Cortex of kidney (tissue), 1 donor: ENCODE data around the gene ZNF100.
"Not testable (repeated sequence)": the region's sequence is repeated elsewhere in the genome, so short reads cannot be mapped to it uniquely, and the experiment has no call there.

Source experiments
- DNase-seq: peaks from one replicate; lab custom pipeline; 2025; lab: John Stamatoyannopoulos, UW

Gene ZNF100

GRCh38 chr19:21704320-21704719, 63.1 kb downstream of the ZNF100 start:
- DNase-seq = no peak

- DNase-seq = no peak
Observed at GRCh38 chr19:21699197-21699596, 68.2 kb downstream of the ZNF100 start.

DNA sequence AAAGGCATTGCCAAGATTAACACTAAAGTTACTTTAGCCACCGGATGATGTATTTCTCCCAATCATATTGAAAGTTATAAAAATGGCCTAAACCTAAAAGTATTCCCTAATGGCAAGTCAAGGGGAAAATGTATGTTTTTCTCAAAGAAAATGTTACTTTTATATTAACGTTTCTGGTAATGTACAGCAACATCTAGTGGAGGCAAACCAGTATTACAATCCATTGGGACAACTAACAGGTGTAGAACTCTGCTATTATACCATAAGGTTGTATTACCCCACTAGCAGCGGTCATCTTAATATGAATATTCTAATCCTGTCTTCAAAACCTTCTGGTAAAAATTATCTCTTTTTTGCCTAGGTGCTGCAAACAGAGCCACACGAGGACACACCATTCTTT, 69.2 kb downstream of the ZNF100 start:
- no peak for DNase-seq

GRCh38 chr19:21697698-21698097, 69.7 kb downstream of the ZNF100 start:
- no peak for DNase-seq

DNA sequence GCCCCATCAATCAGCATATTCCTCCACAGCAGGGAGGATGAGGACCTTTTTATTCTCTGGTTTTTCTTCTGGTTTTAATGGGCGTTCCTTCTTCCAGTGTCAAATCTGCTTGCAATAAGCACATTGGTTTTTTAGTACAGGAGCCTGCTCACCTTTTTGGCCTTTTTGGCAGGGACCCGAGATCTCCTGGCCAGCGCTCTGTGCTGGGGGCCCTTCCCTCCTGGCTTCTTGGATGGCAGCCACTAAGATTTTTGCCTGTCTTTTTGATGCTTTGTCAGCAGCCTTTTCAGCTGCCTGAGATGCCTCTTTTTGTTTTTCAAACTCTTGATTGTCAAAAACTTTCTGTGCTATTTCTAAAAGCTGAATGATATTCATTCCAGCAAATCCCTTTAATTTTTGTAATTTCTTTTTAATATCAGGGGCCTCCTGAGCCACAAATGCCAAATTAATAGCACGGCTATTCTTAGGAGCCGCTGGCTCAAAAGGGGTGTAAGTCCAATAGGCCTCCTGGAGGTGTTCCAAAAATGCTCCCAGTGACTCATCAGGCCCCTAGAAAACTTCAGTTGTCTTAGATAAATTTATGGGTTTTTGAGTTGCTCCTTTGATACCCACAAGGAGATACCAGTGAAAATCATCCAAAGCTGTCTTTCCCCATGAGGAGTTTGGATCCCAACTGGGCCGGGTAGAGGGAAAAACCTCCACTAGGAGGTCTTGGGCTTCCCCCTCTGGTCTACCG, 73.0 kb downstream of the ZNF100 start:
- DNase-seq = no peak

DNA sequence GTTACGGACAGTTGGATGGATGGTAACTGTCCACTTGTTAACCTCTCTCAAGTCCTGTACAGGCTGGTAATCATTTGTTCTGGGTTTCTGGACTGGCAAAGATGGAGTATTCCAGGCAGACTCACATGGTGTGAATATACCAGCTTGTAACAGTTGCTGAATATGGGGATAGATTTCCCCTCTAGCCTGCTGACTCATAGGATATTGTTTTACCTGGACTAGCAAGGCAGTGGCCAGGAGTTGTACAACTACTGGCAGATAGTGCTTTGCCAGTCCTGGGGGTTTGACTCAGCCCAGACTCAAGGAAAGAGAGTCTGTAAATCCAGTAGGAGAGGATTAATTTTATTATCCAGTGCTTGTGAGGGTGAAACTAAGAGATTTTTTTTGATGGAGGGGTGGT, 74.0 kb downstream of the ZNF100 start:
- no peak for DNase-seq

DNA sequence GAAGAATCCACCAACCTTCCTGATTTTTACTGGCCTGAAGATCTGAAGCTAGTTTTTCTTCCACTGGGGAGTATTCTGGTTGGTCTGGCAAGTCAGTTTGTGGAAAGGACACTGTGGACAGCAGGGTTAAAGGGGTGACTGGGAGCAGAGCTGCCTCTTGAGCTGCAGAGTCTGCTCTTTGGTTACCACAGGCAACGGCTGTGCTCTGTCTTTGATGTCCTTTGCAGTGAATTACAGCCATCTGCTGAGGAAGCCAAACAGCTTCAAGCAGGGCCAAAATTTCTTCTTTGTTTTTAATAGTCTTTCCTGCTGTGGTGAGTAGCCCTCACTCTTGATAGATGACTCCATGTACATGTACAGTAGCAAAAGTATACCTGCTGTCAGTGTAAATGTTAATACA, 75.7 kb downstream of the ZNF100 start:
- no peak for DNase-seq

GRCh38 chr19:21688464-21688863, 78.9 kb downstream of the ZNF100 start:
- DNase-seq = no peak

- no peak for DNase-seq
Observed at GRCh38 chr19:21680671-21681070, 86.7 kb downstream of the ZNF100 start.

DNA sequence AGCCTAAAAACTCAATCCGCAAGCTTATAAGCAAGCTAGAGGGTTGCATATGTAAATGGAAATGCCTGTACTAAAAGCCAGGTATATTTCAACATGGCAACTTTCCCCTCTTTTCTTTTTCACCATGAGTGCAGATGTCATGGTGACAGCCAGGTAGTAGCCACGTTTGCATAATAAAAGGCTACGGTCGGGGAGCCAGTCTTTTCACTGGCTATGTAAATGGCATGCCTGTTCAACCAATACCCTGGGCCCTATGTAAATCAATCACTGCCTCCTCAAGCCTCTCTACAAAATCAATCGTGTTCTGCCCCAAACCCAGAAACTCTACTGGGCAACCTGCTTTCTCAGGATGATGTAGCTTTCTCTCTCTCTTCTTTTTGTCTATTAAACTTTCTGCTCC, 87.4 kb downstream of the ZNF100 start:
- no peak for DNase-seq

GRCh38 chr19:21677696-21678418, 89.5 kb downstream of the ZNF100 start:
- no peak for DNase-seq

DNA sequence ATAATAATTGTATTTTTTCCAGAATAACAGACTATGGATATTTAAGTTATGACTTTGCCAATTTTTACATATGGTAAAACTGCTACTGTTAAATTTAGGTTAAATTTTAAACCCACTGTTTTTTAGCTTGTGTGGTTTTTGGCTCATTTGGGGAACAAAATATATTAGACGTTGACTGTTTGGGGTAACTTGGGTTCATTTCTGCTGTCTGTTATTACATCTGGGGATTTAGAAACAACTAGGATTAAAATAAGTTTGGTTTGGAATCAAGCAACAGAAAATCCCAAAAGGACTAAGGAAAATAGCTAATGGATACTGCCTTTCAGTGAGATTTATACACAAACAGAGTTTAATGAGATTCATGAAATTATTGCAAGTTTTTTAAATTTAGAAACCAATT, 92.9 kb downstream of the ZNF100 start:
- no peak for DNase-seq

DNA sequence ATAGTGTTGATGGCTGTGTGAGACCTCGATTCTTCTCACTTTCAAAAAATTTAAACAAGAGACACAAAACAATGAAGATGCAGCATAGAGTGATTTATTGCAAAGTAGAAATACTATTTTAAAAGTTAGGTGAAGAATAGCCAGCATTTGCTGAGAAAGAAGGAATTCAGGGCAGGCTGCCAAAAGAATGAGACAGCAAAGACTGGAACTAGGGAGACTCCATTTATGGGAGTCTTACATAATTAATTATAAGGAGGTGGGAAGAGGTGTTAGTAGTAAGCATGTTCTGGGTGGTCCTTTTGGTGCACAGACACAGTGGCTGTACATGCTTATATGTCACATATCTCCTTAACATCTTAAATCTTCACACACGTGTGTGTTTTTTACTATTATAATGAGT, 93.9 kb downstream of the ZNF100 start:
- DNase-seq = not testable (repeated sequence)
